RWPE2 (cell line): ENCODE results near the gene SRC.

Experiments used
- ATAC-seq: fragments of 200-7000 bp; cut with Tn5 transposase; 3 replicates; pipeline ENCODE4 v1.9.1; 2021; ENCODE audit warnings: low read depth
- DNase-seq: peaks from one replicate; pipeline ENCODE4 v3.0.0-alpha.2; 2020; ENCODE audit warnings: low spot score
- H3K27ac ChIP-seq: fragments of 450-650 bp; 2 replicates; pipeline ENCODE4 v1.5.1; 2017; ENCODE audit warnings: mild to moderate bottlenecking; ENCODE audit not compliant: poor library complexity, severe bottlenecking
- H3K27me3 ChIP-seq: fragments of 250-450 bp; sonication (Bioruptor Pico); 2 replicates; pipeline ENCODE4 v1.5.1; 2021; ENCODE audit warnings: mild to moderate bottlenecking, moderate library complexity; ENCODE audit not compliant: insufficient read depth, poor library complexity, severe bottlenecking
- H3K36me3 ChIP-seq: fragments of 250-450 bp; sonication (Bioruptor Pico); 2 replicates; pipeline ENCODE4 v1.5.1; 2020; ENCODE audit warnings: low read depth, mild to moderate bottlenecking, moderate library complexity
- H3K4me1 ChIP-seq: fragments of 250-450 bp; sonication (Bioruptor Pico); 2 replicates; pipeline ENCODE4 v1.5.1; 2021; ENCODE audit warnings: mild to moderate bottlenecking, moderate library complexity; ENCODE audit not compliant: insufficient read depth, poor library complexity, severe bottlenecking
- H3K4me3 ChIP-seq: fragments of 250-450 bp; sonication (Bioruptor Pico); 2 replicates; pipeline ENCODE4 v1.5.1; 2021; ENCODE audit warnings: mild to moderate bottlenecking, moderate library complexity; ENCODE audit not compliant: severe bottlenecking
- H3K9me3 ChIP-seq: fragments of 250-450 bp; sonication (Bioruptor Pico); 2 replicates; pipeline ENCODE4 v1.5.1; 2021; ENCODE audit warnings: mild to moderate bottlenecking, moderate library complexity; ENCODE audit not compliant: severe bottlenecking
- CTCF ChIP-seq: fragments of 450-650 bp; IDR thresholded peaks from one replicate; pipeline ENCODE4 v1.5.1; 2017; ENCODE audit warnings: mild to moderate bottlenecking, moderate library complexity; ENCODE audit not compliant: poor library complexity, severe bottlenecking

SRC gene

GRCh38 chr20:37382482-37383120 lies 36.7 kb downstream of the SRC start:
- no peaks in the 10 kb centered on the region for H3K27me3 ChIP-seq
- H3K9me3 ChIP-seq = no peaks in the 10 kb centered on the region
- peaks cover 71% of the 10 kb centered on the region for H3K36me3 ChIP-seq
- peaks cover 33% of the 10 kb centered on the region for H3K4me1 ChIP-seq
- H3K4me3 ChIP-seq = no peak overlapping the region
- DNase-seq = peak; percentile 72
- no peak for TF ChIP-seq CTCF
- H3K27ac ChIP-seq = peak overlapping the region; percentile 73
- no peak for ATAC-seq

GRCh38 chr20:37383229-37383989 lies 37.5 kb downstream of the SRC start:
- peaks cover 29% of the 10 kb centered on the region for H3K4me1 ChIP-seq
- H3K4me3 ChIP-seq = no peak overlapping the region
- H3K27ac ChIP-seq = peak overlapping the region; percentile 73
- H3K27me3 ChIP-seq = no peaks in the 10 kb centered on the region
- DNase-seq = peak; percentile 98
- peak; percentile 72 for ATAC-seq
- TF ChIP-seq CTCF = no peak
- H3K36me3 ChIP-seq = peaks cover 72% of the 10 kb centered on the region
- no peaks in the 10 kb centered on the region for H3K9me3 ChIP-seq

- TF ChIP-seq CTCF = peak; percentile 99
- H3K27me3 ChIP-seq = no peaks in the 10 kb centered on the region
- DNase-seq (peak; percentile 85), ATAC-seq (peak; percentile 10; the same call in 2 of the 3 replicates)
- H3K27ac ChIP-seq = peak overlapping the region; percentile 73
- peaks cover 83% of the 10 kb centered on the region for H3K36me3 ChIP-seq
- no peaks in the 10 kb centered on the region for H3K9me3 ChIP-seq
- peaks cover 17% of the 10 kb centered on the region for H3K4me1 ChIP-seq
- no peak overlapping the region for H3K4me3 ChIP-seq
These were observed 38.8 kb downstream of the SRC start for GRCh38 chr20:37384683-37385174.

- Histone ChIP-seq H3K4me1 (peaks cover 14% of the 10 kb centered on the region), H3K4me3 (no peak overlapping the region), H3K36me3 (peaks cover 88% of the 10 kb centered on the region), H3K27ac (peak overlapping the region; percentile 73), H3K27me3 (no peaks in the 10 kb centered on the region), H3K9me3 (no peaks in the 10 kb centered on the region)
- ATAC-seq = no peak
- TF ChIP-seq CTCF = no peak
- peak; percentile 78 for DNase-seq
These were observed 39.2 kb downstream of the SRC start for GRCh38 chr20:37385176-37385575.
